Measurements from ENCODE around the gene CACNA2D3. TPM values are rescaled to one million over a fixed set of nuclear protein-coding genes. Genes with fewer than 3 reads are reported as not detected.
A peak's percentile ranks its signal among the peaks of the same experiment; 100 is the strongest.

Gene CACNA2D3
- polyA plus RNA-seq, 3 donors, result 8.3 to 21.5 (median 10.4) TPM

GRCh38 chr3:54965746-54966145 is 843.4 kb downstream of the CACNA2D3 start:
- 84% methylated on average over 6 of the region's 6 CpGs for WGBS (ENCODE audit: insufficient coverage)
- H3K9me3 ChIP-seq (replicated peaks in 1 of 2; ENCODE audit: control insufficient read depth in 1 of 2, insufficient read depth in 1 of 2, low read length in 2 of 2), result no peaks in the 10 kb centered on the region
- peaks cover 25% of the 10 kb centered on the region for H3K79me2 ChIP-seq (ENCODE audit: insufficient read depth, low read length)
- H3K4me1 ChIP-seq (ENCODE audit: control insufficient read depth in 1 of 2, insufficient read depth in 2 of 2, low read length in 2 of 2), result peaks cover 71 to 79% of the 10 kb centered on the region in 2 donors
- peak overlapping the region; percentile 42 to 79 for H3K27ac ChIP-seq (ENCODE audit: low read depth in 1 of 2, low read length in 2 of 2)
- no peaks in the 10 kb centered on the region for H4K20me1 ChIP-seq (ENCODE audit: insufficient read depth, low read length)
- TF ChIP-seq CTCF (IDR thresholded peaks at IDR 0.05), result no peak
- no peak overlapping the region for H3K4me3 ChIP-seq (replicated peaks in 1 of 3; ENCODE audit: low read depth in 2 of 3, low read length in 3 of 3)
- Mint-ChIP-seq H3K27ac (peak overlapping the region in 6 of 7 donors; percentile 31 to 76 (median 55)), H3K36me3 (peaks cover 3 to 6% of the 10 kb centered on the region in 2 donors), H3K27me3 (ENCODE audit: low read depth in 3 of 3) (peaks cover 0 to 2% (median 0%) of the 10 kb centered on the region in 3 donors), H3K4me3 (peak overlapping the region in 1 of 2 donors; percentile 31), H3K4me1 (peaks cover 77% of the 10 kb centered on the region), H3K9me3 (peaks cover 0 to 3% (median 0%) of the 10 kb centered on the region in 7 donors)
- DNase-seq, result peak in 1 of 3 donors; percentile 10
- H3K4me2 ChIP-seq (replicated peaks; ENCODE audit: extremely low read depth, low read length, poor library complexity, severe bottlenecking), result peak overlapping the region; percentile 5
- no peak overlapping the region for H2AFZ ChIP-seq (ENCODE audit: insufficient read depth, low read depth, low read length, poor library complexity, severe bottlenecking)
- H3K9ac ChIP-seq (ENCODE audit: insufficient read depth, low read length, poor library complexity, severe bottlenecking), result no peak overlapping the region
- no peaks in the 10 kb centered on the region for H3K36me3 ChIP-seq (replicated peaks in 1 of 2; ENCODE audit: control insufficient read depth in 1 of 2, insufficient read depth in 2 of 2, low read length in 2 of 2)
- no peaks in the 10 kb centered on the region for H3K27me3 ChIP-seq (ENCODE audit: control insufficient read depth in 2 of 2, insufficient read depth in 2 of 2, low read length in 2 of 2)
- intact Hi-C loops (cut with micrococcal nuclease), result no loop called here

- peaks cover 0 to 3% (median 0%) of the 10 kb centered on the region in 7 donors for H3K9me3 Mint-ChIP-seq
- peak overlapping the region; percentile 88 for H3K4me2 ChIP-seq (replicated peaks; ENCODE audit: extremely low read depth, low read length, poor library complexity, severe bottlenecking)
- peaks cover 2% of the 10 kb centered on the region in 2 donors for H3K36me3 ChIP-seq (replicated peaks in 1 of 2; ENCODE audit: control insufficient read depth in 1 of 2, insufficient read depth in 2 of 2, low read length in 2 of 2)
- H2AFZ ChIP-seq (ENCODE audit: insufficient read depth, low read depth, low read length, poor library complexity, severe bottlenecking), result no peak overlapping the region
- no peak for TF ChIP-seq CTCF (IDR thresholded peaks at IDR 0.05)
- no peaks in the 10 kb centered on the region for H3K9me3 ChIP-seq (replicated peaks in 1 of 2; ENCODE audit: control insufficient read depth in 1 of 2, insufficient read depth in 1 of 2, low read length in 2 of 2)
- H3K9ac ChIP-seq (ENCODE audit: insufficient read depth, low read length, poor library complexity, severe bottlenecking), result no peak overlapping the region
- peak overlapping the region; percentile 42 to 79 for H3K27ac ChIP-seq (ENCODE audit: low read depth in 1 of 2, low read length in 2 of 2)
- no peak for DNase-seq
- H3K4me3 ChIP-seq (replicated peaks in 1 of 3; ENCODE audit: low read depth in 2 of 3, low read length in 3 of 3), result peak overlapping the region in 1 of 3 experiments; percentile 81
- H3K27ac Mint-ChIP-seq, result peak overlapping the region; percentile 66 to 92 (median 84)
- no peaks in the 10 kb centered on the region for H4K20me1 ChIP-seq (ENCODE audit: insufficient read depth, low read length)
- H3K27me3 ChIP-seq (ENCODE audit: control insufficient read depth in 2 of 2, insufficient read depth in 2 of 2, low read length in 2 of 2), result no peaks in the 10 kb centered on the region
- H3K27me3 Mint-ChIP-seq (ENCODE audit: low read depth in 3 of 3), result peaks cover 0 to 2% (median 0%) of the 10 kb centered on the region in 3 donors
- peaks cover 81 to 91% of the 10 kb centered on the region in 2 donors for H3K4me1 ChIP-seq (ENCODE audit: control insufficient read depth in 1 of 2, insufficient read depth in 2 of 2, low read length in 2 of 2)
- H3K4me3 Mint-ChIP-seq, result peak overlapping the region in 1 of 2 donors; percentile 90
- 88% methylated on average over 3 of the region's 6 CpGs for WGBS (ENCODE audit: insufficient coverage)
- H3K4me1 Mint-ChIP-seq, result peaks cover 86% of the 10 kb centered on the region
- peaks cover 9% of the 10 kb centered on the region in 2 donors for H3K36me3 Mint-ChIP-seq
- peaks cover 37% of the 10 kb centered on the region for H3K79me2 ChIP-seq (ENCODE audit: insufficient read depth, low read length)
- intact Hi-C loops (cut with micrococcal nuclease), result no loop called here
Observed at GRCh38 chr3:54966979-54967378, 844.6 kb downstream of the CACNA2D3 start.

Measured in CD14-positive monocyte (primary cell).